Renal cortical epithelial cell (primary cell): ENCODE measurements around the gene ZNF664. TPM values are rescaled to one million over a fixed set of nuclear protein-coding genes. Genes with fewer than 3 reads are reported as not detected.
"Not testable (repeated sequence)": the region's sequence is repeated elsewhere in the genome, so short reads cannot be mapped to it uniquely, and the experiment has no call there.

Source experiments
- DNase-seq: peaks from one replicate; pipeline ENCODE4 v3.0.0-alpha.2; 2011; ENCODE audit warnings: low read depth
- total RNA-seq: library from RNA; depleted of rRNA; stranded (reverse); fragments of >200 nt; gene quantifications from 2 replicates; pipeline ENCODE4 v1.2.3, GENCODE V29; 2014

The ZNF664 gene
- total RNA-seq, 1 donor from 2014 or later = 106 TPM

- no peak for DNase-seq
These were observed 31.3 kb upstream of the ZNF664 start for GRCh38 chr12:123941624-123942237.

- DNase-seq = peak; percentile 21
These were observed 30.8 kb upstream of the ZNF664 start for GRCh38 chr12:123942238-123942653.

GRCh38 chr12:123942911-123943648 lies 29.9 kb upstream of the ZNF664 start:
- no peak for DNase-seq

GRCh38 chr12:123943816-123944215 lies 29.2 kb upstream of the ZNF664 start:
- no peak for DNase-seq

- DNase-seq = no peak
These were observed 28.3 kb upstream of the ZNF664 start for GRCh38 chr12:123944696-123945095.

- DNase-seq = no peak
These were observed 27.5 kb upstream of the ZNF664 start for GRCh38 chr12:123945287-123946151.

GRCh38 chr12:123946152-123946515 lies 26.9 kb upstream of the ZNF664 start:
- DNase-seq = no peak

- DNase-seq = not testable (repeated sequence)
These were observed 26.2 kb upstream of the ZNF664 start for GRCh38 chr12:123946516-123947505.

GRCh38 chr12:123947531-123947930 lies 25.5 kb upstream of the ZNF664 start:
- DNase-seq = not testable (repeated sequence)

GRCh38 chr12:123948401-123948795 lies 24.6 kb upstream of the ZNF664 start:
- no peak for DNase-seq

GRCh38 chr12:123948796-123949769 lies 23.9 kb upstream of the ZNF664 start:
- peak; percentile 20 for DNase-seq

- DNase-seq = no peak
These were observed 23.2 kb upstream of the ZNF664 start for GRCh38 chr12:123949770-123950165.

- no peak for DNase-seq
These were observed 22.3 kb upstream of the ZNF664 start for GRCh38 chr12:123950476-123951349.

- DNase-seq = no peak
These were observed 21.5 kb upstream of the ZNF664 start for GRCh38 chr12:123951467-123951866.

GRCh38 chr12:123952037-123952436 lies 21.0 kb upstream of the ZNF664 start:
- DNase-seq = no peak

GRCh38 chr12:123954647-123955350 lies 18.2 kb upstream of the ZNF664 start:
- DNase-seq = no peak

- DNase-seq = no peak
These were observed 16.8 kb upstream of the ZNF664 start for GRCh38 chr12:123956249-123956648.

- DNase-seq = no peak
These were observed 15.8 kb upstream of the ZNF664 start for GRCh38 chr12:123957196-123957595.
